ENCODE data around the gene TSHZ2.
"Not testable (repeated sequence)": the region's sequence is repeated elsewhere in the genome, so short reads cannot be mapped to it uniquely, and the experiment has no call there.

Gene TSHZ2

GRCh38 chr20:53334861-53335260 lies 362.7 kb downstream of the TSHZ2 start:
- no peak for DNase-seq (ENCODE audit: low read depth in 2 of 3, low spot score in 1 of 3)

- DNase-seq (ENCODE audit: low read depth in 2 of 3, low spot score in 1 of 3): no peak
Measured at GRCh38 chr20:53335555-53335954, 363.4 kb downstream of the TSHZ2 start.

GRCh38 chr20:53336892-53337291 lies 364.7 kb downstream of the TSHZ2 start:
- DNase-seq (ENCODE audit: low read depth in 2 of 3, low spot score in 1 of 3): no peak

GRCh38 chr20:53337390-53338101 lies 365.4 kb downstream of the TSHZ2 start:
- DNase-seq (ENCODE audit: low read depth in 2 of 3, low spot score in 1 of 3): no peak

GRCh38 chr20:53338716-53339115 lies 366.6 kb downstream of the TSHZ2 start:
- DNase-seq (ENCODE audit: low read depth in 2 of 3, low spot score in 1 of 3): no peak

GRCh38 chr20:53342429-53342828 lies 370.3 kb downstream of the TSHZ2 start:
- DNase-seq (ENCODE audit: low read depth in 2 of 3, low spot score in 1 of 3): no peak

GRCh38 chr20:53343448-53343847 lies 371.3 kb downstream of the TSHZ2 start:
- no peak for DNase-seq (ENCODE audit: low read depth in 2 of 3, low spot score in 1 of 3)

- no peak for DNase-seq (ENCODE audit: low read depth in 2 of 3, low spot score in 1 of 3)
Measured at GRCh38 chr20:53344891-53345290, 372.7 kb downstream of the TSHZ2 start.

- no peak for DNase-seq (ENCODE audit: low read depth in 2 of 3, low spot score in 1 of 3)
Measured at GRCh38 chr20:53345536-53346334, 373.6 kb downstream of the TSHZ2 start.

- no peak for DNase-seq (ENCODE audit: low read depth in 2 of 3, low spot score in 1 of 3)
Measured at GRCh38 chr20:53346335-53346648, 374.1 kb downstream of the TSHZ2 start.

GRCh38 chr20:53349730-53350129 lies 377.6 kb downstream of the TSHZ2 start:
- DNase-seq (ENCODE audit: low read depth in 2 of 3, low spot score in 1 of 3): no peak

GRCh38 chr20:53352727-53353440 lies 380.7 kb downstream of the TSHZ2 start:
- DNase-seq (ENCODE audit: low read depth in 2 of 3, low spot score in 1 of 3): no peak

- no peak for DNase-seq (ENCODE audit: low read depth in 2 of 3, low spot score in 1 of 3)
Measured at GRCh38 chr20:53354314-53354713, 382.2 kb downstream of the TSHZ2 start.

GRCh38 chr20:53355790-53356189 lies 383.6 kb downstream of the TSHZ2 start:
- no peak for DNase-seq (ENCODE audit: low read depth in 2 of 3, low spot score in 1 of 3)

- no peak for DNase-seq (ENCODE audit: low read depth in 2 of 3, low spot score in 1 of 3)
Measured at GRCh38 chr20:53359425-53359824, 387.3 kb downstream of the TSHZ2 start.

GRCh38 chr20:53360852-53361251 lies 388.7 kb downstream of the TSHZ2 start:
- no peak for DNase-seq (ENCODE audit: low read depth in 2 of 3, low spot score in 1 of 3)

GRCh38 chr20:53362736-53363135 lies 390.6 kb downstream of the TSHZ2 start:
- no peak for DNase-seq (ENCODE audit: low read depth in 2 of 3, low spot score in 1 of 3)

GRCh38 chr20:53364646-53365045 lies 392.5 kb downstream of the TSHZ2 start:
- no peak for DNase-seq (ENCODE audit: low read depth in 2 of 3, low spot score in 1 of 3)

- no peak for DNase-seq (ENCODE audit: low read depth in 2 of 3, low spot score in 1 of 3)
Measured at GRCh38 chr20:53365076-53365475, 392.9 kb downstream of the TSHZ2 start.

GRCh38 chr20:53365539-53366075 lies 393.4 kb downstream of the TSHZ2 start:
- no peak for DNase-seq (ENCODE audit: low read depth in 2 of 3, low spot score in 1 of 3)

- DNase-seq (ENCODE audit: low read depth in 2 of 3, low spot score in 1 of 3): not testable (repeated sequence)
Measured at GRCh38 chr20:53366928-53367327, 394.8 kb downstream of the TSHZ2 start.

- DNase-seq (ENCODE audit: low read depth in 2 of 3, low spot score in 1 of 3): no peak
Measured at GRCh38 chr20:53369871-53370270, 397.7 kb downstream of the TSHZ2 start.
